D341Med (cell line): Measurements from ENCODE around the gene ANKRD17.

Source experiments
- DNase-seq: peaks from one replicate; pipeline ENCODE4 v3.0.0; 2012; ENCODE audit warnings: low spot score

ANKRD17 gene

GRCh38 chr4:73103799-73104503, 154.6 kb downstream of the ANKRD17 start:
- DNase-seq: no peak

DNA sequence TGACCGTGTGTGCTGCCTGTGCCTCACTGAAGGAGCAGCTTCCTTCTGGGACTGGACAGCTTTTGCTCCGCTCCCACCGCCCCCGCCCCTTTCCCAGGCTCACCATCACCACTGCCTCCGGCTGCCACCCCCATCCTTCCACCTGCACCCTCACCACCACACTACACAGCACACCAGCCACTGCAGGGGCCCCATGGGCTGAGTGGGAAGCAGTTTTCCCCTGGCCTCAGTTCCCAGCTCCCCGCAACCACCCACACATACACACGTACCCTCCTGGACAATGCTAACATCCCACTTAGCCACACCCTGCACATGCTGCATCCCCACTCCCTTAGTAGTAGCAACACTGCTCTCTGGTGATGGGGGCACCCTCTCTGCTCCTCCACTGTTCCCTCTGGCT, 159.5 kb downstream of the ANKRD17 start:
- no peak for DNase-seq

- DNase-seq: no peak
These were observed 159.9 kb downstream of the ANKRD17 start for GRCh38 chr4:73098713-73099112.

DNA sequence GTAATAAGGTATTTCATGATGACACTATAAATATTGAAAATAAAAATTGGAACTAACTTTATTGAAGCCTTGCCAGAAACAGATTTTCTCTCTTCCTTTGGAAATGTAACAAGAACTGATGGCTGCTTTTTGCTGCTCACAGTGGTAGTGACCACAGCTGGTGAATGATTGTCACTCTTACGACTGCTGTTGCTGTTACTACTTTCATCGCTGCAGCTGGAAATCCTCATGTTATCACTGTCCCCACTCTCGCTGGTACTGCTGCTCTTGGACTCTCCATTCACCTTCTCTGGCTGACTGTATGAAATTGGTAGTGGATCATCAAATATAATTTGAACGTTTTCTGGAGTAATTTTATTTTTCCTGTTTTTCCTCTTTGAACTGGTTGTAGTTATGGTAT, 160.6 kb downstream of the ANKRD17 start:
- DNase-seq: no peak

DNA sequence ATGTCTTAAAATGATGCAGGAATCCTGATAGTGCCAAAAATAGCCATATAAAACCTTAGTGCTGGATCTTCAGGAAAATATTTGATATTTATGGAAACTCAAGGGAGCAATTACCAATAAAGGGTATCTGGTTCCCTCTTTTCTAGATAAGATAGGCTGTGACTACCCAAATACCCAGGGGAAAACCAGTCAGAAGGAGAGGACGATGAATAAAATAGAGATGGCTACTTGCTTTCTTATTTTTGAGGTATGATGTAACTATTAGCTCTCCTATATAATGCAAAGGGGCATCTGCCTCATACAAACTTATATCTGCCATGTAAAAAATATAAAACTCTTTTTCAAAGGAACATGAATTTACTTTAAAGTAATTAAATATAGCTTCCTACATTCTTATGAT, 165.7 kb downstream of the ANKRD17 start:
- no peak for DNase-seq

DNA sequence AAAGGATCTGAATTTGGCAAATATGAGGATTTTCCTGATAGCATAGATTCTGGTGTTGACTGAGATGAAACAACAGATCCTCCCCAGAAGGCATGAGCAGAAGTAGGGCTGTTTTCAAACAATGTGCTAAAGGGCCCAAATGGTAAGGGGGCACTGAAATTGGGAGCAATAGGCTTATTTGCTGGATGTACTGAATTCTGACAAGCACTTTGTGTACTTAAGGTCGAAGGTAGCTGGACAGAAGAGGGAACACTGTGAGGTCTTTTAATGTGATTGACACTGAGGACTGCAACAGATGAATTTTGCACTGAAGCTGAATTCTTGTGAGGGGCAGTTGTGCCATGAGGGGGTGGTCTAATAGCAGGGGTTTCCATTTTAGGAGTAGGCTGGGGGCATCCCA, 167.9 kb downstream of the ANKRD17 start:
- no peak for DNase-seq

DNA sequence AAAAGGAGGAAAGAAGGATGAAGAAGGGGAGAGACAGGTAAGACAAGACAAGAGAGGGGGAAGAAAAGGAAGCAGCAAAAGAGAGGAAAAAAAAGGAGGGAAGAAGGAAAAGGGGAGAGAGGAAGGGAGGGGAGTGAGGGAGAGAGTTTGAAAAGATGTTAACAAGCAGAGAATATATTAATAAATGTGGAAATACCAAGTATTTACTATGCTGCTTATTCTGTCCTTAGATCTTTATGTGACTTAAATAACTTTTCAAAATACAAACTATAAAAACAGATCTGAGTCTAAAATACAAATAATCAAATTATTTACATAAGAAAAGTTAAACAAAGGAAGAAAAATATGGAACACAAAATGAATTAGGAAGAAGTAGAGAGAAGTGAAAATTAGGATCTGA, 170.7 kb downstream of the ANKRD17 start:
- DNase-seq: no peak

GRCh38 chr4:73086095-73086868, 172.3 kb downstream of the ANKRD17 start:
- DNase-seq: no peak

- DNase-seq: no peak
These were observed 177.8 kb downstream of the ANKRD17 start for GRCh38 chr4:73080789-73081188.

DNA sequence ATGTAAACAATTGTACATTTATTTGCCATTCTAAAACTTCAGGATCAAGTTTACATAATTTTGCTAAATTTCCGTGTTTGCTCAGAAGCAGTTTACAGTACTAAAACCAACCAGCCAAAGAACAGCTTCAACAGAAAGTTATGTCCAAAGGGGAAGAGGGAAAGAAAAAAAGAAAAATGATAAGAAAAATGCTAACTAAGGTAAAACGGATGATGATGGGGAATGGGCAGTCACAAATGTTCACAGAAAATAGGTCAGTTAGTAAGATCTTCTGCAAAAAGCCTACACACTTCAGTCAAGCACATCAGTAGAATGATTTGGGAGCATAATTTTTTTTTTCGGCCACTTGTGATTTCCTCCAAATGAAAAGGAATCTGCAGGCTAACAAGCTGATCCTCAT, 182.8 kb downstream of the ANKRD17 start:
- DNase-seq: no peak

- peak; percentile 27 for DNase-seq
These were observed 188.6 kb downstream of the ANKRD17 start for GRCh38 chr4:73070074-73070390.

DNA sequence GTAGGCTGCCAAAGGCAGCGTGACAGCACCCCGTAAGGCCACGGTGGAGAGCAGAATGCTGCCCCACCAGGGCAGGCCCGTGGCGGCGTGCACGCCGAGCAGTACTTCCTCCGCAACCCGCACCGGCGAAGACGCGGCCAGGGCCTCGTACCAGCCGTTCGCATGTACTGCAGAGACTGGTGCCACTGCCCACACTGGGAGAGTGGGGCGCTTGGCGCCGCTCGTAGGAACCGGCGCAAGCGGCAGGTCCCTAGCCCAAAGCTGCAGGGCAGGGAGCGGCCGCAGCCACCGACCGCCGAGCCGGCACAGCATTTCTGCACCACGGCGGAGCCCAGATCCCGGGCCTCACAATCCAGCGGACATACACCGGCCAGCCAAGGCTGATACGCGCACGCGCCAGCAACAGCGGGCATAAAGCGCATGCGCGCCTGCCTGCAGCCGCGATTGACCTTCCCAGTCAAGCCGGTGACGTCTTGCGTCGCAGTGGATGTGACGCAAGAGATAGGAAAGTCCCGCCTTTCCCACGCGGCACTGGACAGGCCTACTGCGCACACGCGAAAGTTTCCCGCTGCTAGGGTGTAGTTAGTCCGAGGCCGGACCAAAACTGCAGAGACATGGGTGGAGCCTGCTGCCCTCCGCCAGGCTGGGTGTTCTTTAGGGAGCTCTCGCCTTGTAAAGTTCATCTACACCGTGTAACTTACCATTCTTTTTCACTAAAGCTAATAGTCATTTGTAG, 189.1 kb downstream of the ANKRD17 start, which contains the start of gene COX18:
Gene COX18, minus strand, starts transcription at position 379 of the 736 bp plus-strand sequence. Its CDS starts 67 bp downstream, at position 312.
- DNase-seq: peak; percentile 96

GRCh38 chr4:73068491-73069337, 189.9 kb downstream of the ANKRD17 start:
- DNase-seq: no peak

DNA sequence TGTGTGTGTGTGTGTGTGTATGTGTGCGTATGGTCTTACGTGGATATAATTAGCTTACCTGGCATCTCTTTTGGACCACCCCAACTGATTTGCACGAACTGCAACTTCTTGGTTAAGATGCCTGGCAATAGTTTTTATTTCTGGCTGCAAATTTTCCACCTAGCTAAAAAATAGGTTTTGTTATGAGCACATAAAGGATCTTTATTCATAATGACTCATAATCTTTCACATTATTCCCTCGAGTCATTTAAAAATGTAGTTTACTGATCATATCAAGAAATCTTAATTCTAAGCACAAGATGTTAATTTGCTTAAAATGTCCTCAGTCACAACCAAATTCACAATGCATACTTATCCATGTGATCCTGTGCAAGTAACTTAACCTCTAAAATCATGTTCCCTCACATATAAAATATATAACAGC, 190.6 kb downstream of the ANKRD17 start:
- DNase-seq: no peak

DNA sequence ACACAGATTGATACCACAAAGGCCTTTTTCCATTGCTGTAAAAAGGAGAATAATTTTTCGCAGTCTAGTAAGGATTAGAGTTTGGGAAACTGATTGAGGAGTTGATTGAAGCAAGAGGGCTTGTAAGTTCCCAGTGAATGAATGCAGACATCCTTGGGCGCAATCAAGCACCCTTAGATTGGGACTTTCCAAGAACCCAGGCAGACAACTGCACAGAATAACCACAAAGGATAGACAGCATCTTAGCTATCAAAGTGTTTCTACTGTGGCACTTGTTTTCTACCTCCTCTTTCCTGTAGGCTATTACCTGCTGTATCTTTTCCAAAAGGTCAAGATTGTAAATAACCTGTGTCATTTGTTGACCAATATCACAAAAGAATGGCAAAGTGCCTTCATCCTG, 191.7 kb downstream of the ANKRD17 start:
- no peak for DNase-seq

DNA sequence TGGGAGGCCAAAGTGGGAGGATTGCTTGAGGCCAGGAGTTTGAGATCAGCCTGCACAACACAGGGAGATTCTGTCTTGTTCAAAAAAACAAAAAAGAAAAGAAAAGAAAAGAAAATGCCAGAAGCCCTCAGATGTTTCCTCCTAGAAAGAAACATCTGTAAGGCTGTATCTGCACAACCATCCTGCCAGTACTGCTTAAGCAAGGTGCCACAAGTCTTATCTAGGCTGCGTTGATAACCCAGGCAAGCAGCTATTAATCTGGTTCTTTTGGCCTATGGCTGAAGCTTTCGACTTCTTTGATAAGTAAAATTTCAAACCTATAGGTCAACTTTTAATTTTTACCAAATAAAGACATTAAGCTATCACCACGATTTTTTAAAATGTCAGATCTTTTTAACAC, 192.2 kb downstream of the ANKRD17 start:
- DNase-seq: no peak

DNA sequence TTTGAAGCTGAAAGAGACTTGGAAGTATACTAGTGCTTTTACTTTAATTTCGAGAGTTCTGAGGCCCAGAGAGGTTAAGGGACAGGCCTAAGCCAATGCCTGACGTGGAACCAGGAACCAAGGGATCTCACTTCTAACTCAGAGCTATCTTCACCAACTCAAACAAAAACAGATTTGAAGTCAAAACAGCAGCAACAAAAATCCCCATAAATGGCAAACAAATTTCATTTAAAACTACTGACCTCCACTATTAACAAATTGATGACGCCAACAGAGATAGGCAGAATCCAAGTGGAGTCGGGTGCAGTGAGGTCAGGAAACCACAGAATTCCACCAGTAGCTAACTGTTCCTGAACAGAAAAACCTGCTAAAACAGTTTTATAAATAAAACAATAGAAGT, 194.1 kb downstream of the ANKRD17 start:
- DNase-seq: no peak

DNA sequence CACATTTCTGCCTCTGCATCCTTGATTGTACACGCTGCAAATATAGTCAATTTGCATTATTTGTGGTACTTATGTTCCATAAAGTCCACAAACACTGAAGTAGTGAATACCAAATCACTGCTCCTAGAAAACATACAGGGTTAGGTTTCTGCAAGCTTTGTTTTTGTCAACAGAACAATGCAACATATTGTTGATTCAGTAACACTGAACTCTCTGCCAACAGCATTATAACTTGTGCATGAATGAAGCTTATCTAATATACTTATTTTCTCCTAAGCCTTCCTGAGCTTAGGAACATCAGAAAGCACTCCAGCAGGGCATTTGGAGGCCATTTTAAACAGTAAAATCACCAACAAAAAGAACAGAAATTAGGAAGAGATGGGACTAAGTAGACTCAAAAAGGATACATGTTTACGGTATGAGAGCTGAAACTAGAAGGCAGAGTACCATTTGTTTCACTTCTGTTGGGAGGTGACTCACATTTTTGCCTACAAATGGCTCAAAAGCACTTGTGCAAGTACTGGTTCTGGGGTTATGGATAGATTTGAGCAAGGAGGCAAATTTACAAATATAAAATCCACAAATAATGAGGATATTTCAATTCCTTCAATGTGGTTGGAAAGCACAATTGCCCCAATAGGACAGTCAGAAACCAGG, 203.2 kb downstream of the ANKRD17 start:
- DNase-seq: no peak

- DNase-seq: no peak
These were observed 204.6 kb downstream of the ANKRD17 start for GRCh38 chr4:73053974-73054480.

- DNase-seq: no peak
These were observed 205.5 kb downstream of the ANKRD17 start for GRCh38 chr4:73053076-73053475.

- DNase-seq: no peak
These were observed 207.0 kb downstream of the ANKRD17 start for GRCh38 chr4:73051625-73052024.
